Measurements from ENCODE around the gene DIP2C. TPM values are rescaled to one million over a fixed set of nuclear protein-coding genes. Genes with fewer than 3 reads are reported as not detected.
A peak's percentile ranks its signal among the peaks of the same experiment; 100 is the strongest.

The DIP2C gene
- total RNA-seq, 2 donors from 2014 or later, result 13.0 to 13.7 TPM

GRCh38 chr10:677750-678661, 11.5 kb downstream of the DIP2C start:
- peak; percentile 35 for DNase-seq
- H3K36me3 ChIP-seq (ENCODE audit: control insufficient read depth, insufficient read depth, low read length), result no peaks in the 10 kb centered on the region
- Mint-ChIP-seq H3K27me3 (ENCODE audit: insufficient read depth) (no peaks in the 10 kb centered on the region), H3K4me3 (no peak overlapping the region), H3K36me3 (ENCODE audit: low read depth) (no peaks in the 10 kb centered on the region), H3K27ac (no peak overlapping the region), H3K4me1 (no peaks in the 10 kb centered on the region), H3K9me3 (no peaks in the 10 kb centered on the region)
- no peaks in the 10 kb centered on the region for H3K27me3 ChIP-seq (ENCODE audit: control insufficient read depth, insufficient read depth, low read length, poor library complexity, severe bottlenecking)
- no peak overlapping the region for H3K4me3 ChIP-seq (ENCODE audit: low read length)
- no peak overlapping the region for H3K27ac ChIP-seq (ENCODE audit: low read depth, low read length)
- H3K9ac ChIP-seq (ENCODE audit: extremely low read depth, low read length, poor library complexity, severe bottlenecking), result no peak overlapping the region
- TF ChIP-seq, protein P1, sequence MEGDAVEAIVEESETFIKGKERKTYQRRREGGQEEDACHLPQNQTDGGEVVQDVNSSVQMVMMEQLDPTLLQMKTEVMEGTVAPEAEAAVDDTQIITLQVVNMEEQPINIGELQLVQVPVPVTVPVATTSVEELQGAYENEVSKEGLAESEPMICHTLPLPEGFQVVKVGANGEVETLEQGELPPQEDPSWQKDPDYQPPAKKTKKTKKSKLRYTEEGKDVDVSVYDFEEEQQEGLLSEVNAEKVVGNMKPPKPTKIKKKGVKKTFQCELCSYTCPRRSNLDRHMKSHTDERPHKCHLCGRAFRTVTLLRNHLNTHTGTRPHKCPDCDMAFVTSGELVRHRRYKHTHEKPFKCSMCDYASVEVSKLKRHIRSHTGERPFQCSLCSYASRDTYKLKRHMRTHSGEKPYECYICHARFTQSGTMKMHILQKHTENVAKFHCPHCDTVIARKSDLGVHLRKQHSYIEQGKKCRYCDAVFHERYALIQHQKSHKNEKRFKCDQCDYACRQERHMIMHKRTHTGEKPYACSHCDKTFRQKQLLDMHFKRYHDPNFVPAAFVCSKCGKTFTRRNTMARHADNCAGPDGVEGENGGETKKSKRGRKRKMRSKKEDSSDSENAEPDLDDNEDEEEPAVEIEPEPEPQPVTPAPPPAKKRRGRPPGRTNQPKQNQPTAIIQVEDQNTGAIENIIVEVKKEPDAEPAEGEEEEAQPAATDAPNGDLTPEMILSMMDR (conservative IDR thresholded peaks at IDR 0.05), result no peak
- H3K9me3 ChIP-seq (ENCODE audit: control insufficient read depth, low read length), result no peaks in the 10 kb centered on the region
- no peaks in the 10 kb centered on the region for H3K4me1 ChIP-seq (ENCODE audit: control insufficient read depth, insufficient read depth, low read length)
- 91 to 93% methylated on average over 19 to 22 of the region's 22 CpGs for WGBS, 2 experiments (ENCODE audit: insufficient coverage in 1 of 2, insufficient read length in 1 of 2)

DNA sequence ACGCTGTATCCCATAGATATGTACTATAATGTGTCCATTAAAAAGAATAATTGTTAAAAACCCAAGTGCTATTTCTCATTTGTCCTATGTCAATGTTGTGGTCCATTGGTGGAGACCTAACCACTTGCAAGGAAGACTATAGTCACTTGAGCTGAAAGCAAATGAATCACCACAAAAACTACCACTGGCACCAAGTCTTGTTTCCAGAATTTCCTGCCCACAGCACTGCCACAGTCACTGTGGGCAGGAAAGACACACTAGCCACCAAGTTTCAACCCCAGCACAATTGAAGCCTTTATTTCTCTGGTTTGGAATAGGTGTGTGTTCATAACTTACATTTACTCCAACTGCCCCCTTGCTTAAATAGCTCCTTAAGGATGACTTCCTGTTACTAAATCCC, 12.4 kb downstream of the DIP2C start:
- no peaks in the 10 kb centered on the region for H3K9me3 ChIP-seq (ENCODE audit: control insufficient read depth, low read length)
- Mint-ChIP-seq H3K4me1 (no peaks in the 10 kb centered on the region), H3K4me3 (no peak overlapping the region), H3K27me3 (ENCODE audit: insufficient read depth) (no peaks in the 10 kb centered on the region), H3K9me3 (peaks cover 3% of the 10 kb centered on the region), H3K27ac (no peak overlapping the region), H3K36me3 (ENCODE audit: low read depth) (no peaks in the 10 kb centered on the region)
- DNase-seq, result peak; percentile 3
- H3K36me3 ChIP-seq (ENCODE audit: control insufficient read depth, insufficient read depth, low read length), result no peaks in the 10 kb centered on the region
- TF ChIP-seq, protein P1 (conservative IDR thresholded peaks at IDR 0.05), result no peak
- no peaks in the 10 kb centered on the region for H3K27me3 ChIP-seq (ENCODE audit: control insufficient read depth, insufficient read depth, low read length, poor library complexity, severe bottlenecking)
- no peak overlapping the region for H3K9ac ChIP-seq (ENCODE audit: extremely low read depth, low read length, poor library complexity, severe bottlenecking)
- WGBS, 2 experiments (ENCODE audit: insufficient coverage in 1 of 2, insufficient read length in 1 of 2), result 90% methylated on average over 1 of the region's 1 CpG; no CpG with 5 or more reads in 1 of the 2 experiments
- H3K27ac ChIP-seq (ENCODE audit: low read depth, low read length), result no peak overlapping the region
- no peak overlapping the region for H3K4me3 ChIP-seq (ENCODE audit: low read length)
- H3K4me1 ChIP-seq (ENCODE audit: control insufficient read depth, insufficient read depth, low read length), result no peaks in the 10 kb centered on the region

DNA sequence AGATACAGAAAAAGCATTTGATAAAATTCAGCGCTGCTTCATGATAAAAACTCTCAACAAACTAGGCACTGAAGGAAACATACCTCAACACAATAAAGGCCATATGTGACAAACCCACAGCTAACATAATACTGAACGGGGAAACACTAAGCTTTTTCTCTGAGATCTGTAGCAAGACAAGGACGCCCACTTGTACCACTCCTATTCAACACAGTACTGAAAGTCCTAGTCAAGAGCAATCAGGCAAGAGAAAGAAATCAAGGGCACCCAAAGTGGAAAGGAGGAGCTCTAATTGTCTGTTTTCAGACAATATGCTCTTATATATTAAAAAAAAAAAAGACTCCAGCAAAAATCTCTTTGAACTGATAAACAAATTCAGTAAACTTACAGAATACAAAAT, 13.3 kb downstream of the DIP2C start:
- WGBS, 2 experiments (ENCODE audit: insufficient coverage in 1 of 2, insufficient read length in 1 of 2), result 78 to 94% methylated on average over 1 to 3 of the region's 3 CpGs
- no peaks in the 10 kb centered on the region for H3K36me3 Mint-ChIP-seq (ENCODE audit: low read depth)
- H3K9me3 Mint-ChIP-seq, result peaks cover 6% of the 10 kb centered on the region
- peak; percentile 2 for DNase-seq
- no peaks in the 10 kb centered on the region for H3K9me3 ChIP-seq (ENCODE audit: control insufficient read depth, low read length)
- no peak overlapping the region for H3K27ac Mint-ChIP-seq
- H3K36me3 ChIP-seq (ENCODE audit: control insufficient read depth, insufficient read depth, low read length), result no peaks in the 10 kb centered on the region
- TF ChIP-seq, protein P1 (conservative IDR thresholded peaks at IDR 0.05), result no peak
- no peak overlapping the region for H3K27ac ChIP-seq (ENCODE audit: low read depth, low read length)
- H3K4me3 ChIP-seq (ENCODE audit: low read length), result no peak overlapping the region
- H3K9ac ChIP-seq (ENCODE audit: extremely low read depth, low read length, poor library complexity, severe bottlenecking), result no peak overlapping the region
- no peak overlapping the region for H3K4me3 Mint-ChIP-seq
- no peaks in the 10 kb centered on the region for H3K4me1 ChIP-seq (ENCODE audit: control insufficient read depth, insufficient read depth, low read length)
- H3K27me3 ChIP-seq (ENCODE audit: control insufficient read depth, insufficient read depth, low read length, poor library complexity, severe bottlenecking), result no peaks in the 10 kb centered on the region
- H3K27me3 Mint-ChIP-seq (ENCODE audit: insufficient read depth), result no peaks in the 10 kb centered on the region
- H3K4me1 Mint-ChIP-seq, result no peaks in the 10 kb centered on the region
